HEK293 (cell line): Measurements from ENCODE around the gene UGT1A10.

Source experiments
- ZFP69B ChIP-seq: fragments of 450-650 bp; formaldehyde crosslinking; IDR thresholded peaks from 2 replicates; pipeline ENCODE4 v1.5.1; 2016; ENCODE audit warnings: missing biosample characterization, missing genetic modification characterization
- ZNF138 ChIP-seq: fragments of 450-650 bp; formaldehyde crosslinking; IDR thresholded peaks from 2 replicates; pipeline ENCODE4 v1.5.1; 2016; ENCODE audit warnings: missing biosample characterization, missing genetic modification characterization, borderline replicate concordance
- ZNF292 ChIP-seq: fragments of 450-650 bp; formaldehyde crosslinking; IDR thresholded peaks from 2 replicates; pipeline ENCODE4 v1.5.1; 2016; ENCODE audit warnings: low read depth, missing biosample characterization, missing genetic modification characterization, borderline replicate concordance
- ZNF350 ChIP-seq: fragments of 450-650 bp; formaldehyde crosslinking; IDR thresholded peaks from 2 replicates; pipeline ENCODE4 v1.5.0; 2017; ENCODE audit warnings: missing biosample characterization, mild to moderate bottlenecking, missing genetic modification characterization
- ZNF585B ChIP-seq: fragments of 450-650 bp; formaldehyde crosslinking; IDR thresholded peaks from 2 replicates; pipeline ENCODE4 v1.5.1; 2016; ENCODE audit warnings: missing biosample characterization, missing genetic modification characterization
- TF ChIP-seq, protein P1 (sequence below): fragments of 450-650 bp; formaldehyde crosslinking; IDR thresholded peaks from 2 replicates; pipeline ENCODE4 v1.5.1; 2016; ENCODE audit warnings: missing biosample characterization, missing genetic modification characterization

DNA sequence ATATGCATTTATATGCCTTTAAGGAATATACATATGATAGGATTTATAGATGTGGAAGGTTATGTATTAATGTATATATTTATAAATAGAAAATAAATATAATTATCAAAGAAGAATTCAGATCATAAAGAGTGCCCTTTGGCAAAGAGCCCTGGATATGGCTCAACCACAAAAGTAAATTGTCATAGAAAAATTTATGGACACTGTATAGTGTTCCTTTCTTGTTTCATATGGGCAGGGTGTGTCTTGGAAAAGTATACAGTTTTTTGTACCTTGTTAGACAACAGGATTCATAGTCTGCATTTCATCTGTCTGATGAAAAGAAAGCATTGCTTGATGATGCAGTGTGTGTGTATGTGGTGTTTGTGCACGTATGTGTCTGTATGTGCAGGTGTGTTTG is 48.4 kb downstream of the UGT1A10 start:
- TF ChIP-seq ZNF138 (tag by site-specific recombination) = no peak
- TF ChIP-seq ZFP69B (tag by site-specific recombination) = no peak
- TF ChIP-seq ZNF585B (tag by site-specific recombination) = no peak
- no peak for TF ChIP-seq ZNF292
- TF ChIP-seq ZNF350 (tag by site-specific recombination) = no peak
- TF ChIP-seq, protein P1, sequence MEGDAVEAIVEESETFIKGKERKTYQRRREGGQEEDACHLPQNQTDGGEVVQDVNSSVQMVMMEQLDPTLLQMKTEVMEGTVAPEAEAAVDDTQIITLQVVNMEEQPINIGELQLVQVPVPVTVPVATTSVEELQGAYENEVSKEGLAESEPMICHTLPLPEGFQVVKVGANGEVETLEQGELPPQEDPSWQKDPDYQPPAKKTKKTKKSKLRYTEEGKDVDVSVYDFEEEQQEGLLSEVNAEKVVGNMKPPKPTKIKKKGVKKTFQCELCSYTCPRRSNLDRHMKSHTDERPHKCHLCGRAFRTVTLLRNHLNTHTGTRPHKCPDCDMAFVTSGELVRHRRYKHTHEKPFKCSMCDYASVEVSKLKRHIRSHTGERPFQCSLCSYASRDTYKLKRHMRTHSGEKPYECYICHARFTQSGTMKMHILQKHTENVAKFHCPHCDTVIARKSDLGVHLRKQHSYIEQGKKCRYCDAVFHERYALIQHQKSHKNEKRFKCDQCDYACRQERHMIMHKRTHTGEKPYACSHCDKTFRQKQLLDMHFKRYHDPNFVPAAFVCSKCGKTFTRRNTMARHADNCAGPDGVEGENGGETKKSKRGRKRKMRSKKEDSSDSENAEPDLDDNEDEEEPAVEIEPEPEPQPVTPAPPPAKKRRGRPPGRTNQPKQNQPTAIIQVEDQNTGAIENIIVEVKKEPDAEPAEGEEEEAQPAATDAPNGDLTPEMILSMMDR = no peak
